HepG2 (cell line): ENCODE measurements around the gene ENTREP3. TPM values are rescaled to one million over a fixed set of nuclear protein-coding genes. Genes with fewer than 3 reads are reported as not detected.

Experiments
- ATAC-seq: fragments of 200-7000 bp; cut with Tn5 transposase; 3 replicates; pipeline ENCODE4 v1.9.1; 2020; ENCODE audit warnings: mild to moderate bottlenecking, moderate library complexity
- BruUV-seq: library from RNA; stranded (reverse); fragments of 400-500 nt; replicated peaks from 2 replicates; lab custom pipeline; 2021; lab: Mats Ljungman, UMichigan
- CTCF ChIA-PET: fragments of 300-600 bp; formaldehyde crosslinking; extraction: SDS; loops from one replicate; lab custom pipeline; 2021; ENCODE audit warnings: low total read pairs, inconsistent platforms, low intra/inter-chr PET ratio; lab: Yijun Ruan, JAX
- POLR2A ChIA-PET: fragments of 350-600 bp; sonication (Branson Sonifier 250); formaldehyde crosslinking; loops from one replicate; lab custom pipeline; 2020; ENCODE audit warnings: antibody characterized with exemption, inconsistent platforms; lab: Yijun Ruan, JAX
- DNase-seq: peaks from one replicate; pipeline ENCODE4 v3.0.0-alpha.2; 2015; ENCODE audit warnings: low spot score
- FAIRE-seq: peaks from 3 replicates; lab custom pipeline; 2011; peaks lifted over from hg19 to GRCh38; lab: Jason Lieb, UNC
- H2AFZ ChIP-seq: one replicate; pipeline ENCODE4 v1.6.1; 2011; ENCODE audit warnings: low read length, inconsistent platforms
- H3K27ac ChIP-seq: fragments of 300-600 bp; 3 replicates; pipeline ENCODE4 v1.8.0; 2011; ENCODE audit warnings: mixed run types, mild to moderate bottlenecking, mixed read lengths, low read length, inconsistent platforms; ENCODE audit not compliant: insufficient read depth; ENCODE audit errors: extremely low read length
- H3K27me3 ChIP-seq, 2 experiments: fragments of 200-600 bp in 1 of 2; 2 replicates in 1 of 2; 3 replicates in 1 of 2; pipeline versions ENCODE4 v1.6.0 to v1.8.0; 2011; ENCODE audit warnings: low read length in 2 of 2, mild to moderate bottlenecking in 2 of 2, moderate library complexity in 2 of 2, inconsistent platforms in 1 of 2; ENCODE audit not compliant: insufficient read depth in 2 of 2, control insufficient read depth in 1 of 2
- H3K36me3 ChIP-seq, 2 experiments: fragments of 200-600 bp in 1 of 2; replicated peaks in 1 of 2; 2 replicates in 1 of 2; 3 replicates in 1 of 2; pipeline versions ENCODE4 v1.5.1 to v1.8.0; 2011; ENCODE audit warnings: low read length in 2 of 2, inconsistent platforms in 1 of 2; ENCODE audit not compliant: insufficient read depth in 2 of 2, control insufficient read depth in 1 of 2
- H3K4me1 ChIP-seq: 2 replicates; pipeline ENCODE4 v1.5.1; 2012; ENCODE audit warnings: low read length, inconsistent platforms; ENCODE audit not compliant: insufficient read depth
- H3K4me2 ChIP-seq: 2 replicates; pipeline ENCODE4 v1.6.0; 2011; ENCODE audit warnings: low read depth, low read length, inconsistent platforms
- H3K4me3 ChIP-seq, 3 experiments: fragments of 200-600 bp in 1 of 3; sonication (generic), shearing (Covaris generic) in 1 of 3; replicated peaks in 1 of 3; 2 replicates each; pipeline ENCODE4 v1.5.1; 2011 to 2016; ENCODE audit warnings: low read length in 3 of 3, inconsistent platforms in 2 of 3, low read depth in 2 of 3, mild to moderate bottlenecking in 2 of 3, control low read depth in 1 of 3, mixed read lengths in 1 of 3; ENCODE audit not compliant: insufficient read depth in 1 of 3
- H3K79me2 ChIP-seq: one replicate; pipeline ENCODE4 v1.6.1; 2011; ENCODE audit warnings: low read length, inconsistent platforms; ENCODE audit not compliant: insufficient read depth
- H3K9ac ChIP-seq: 2 replicates; pipeline ENCODE4 v1.6.0; 2011; ENCODE audit warnings: mild to moderate bottlenecking, low read depth, low read length, inconsistent platforms; ENCODE audit not compliant: insufficient read depth
- H3K9me3 ChIP-seq: 2 replicates; pipeline ENCODE4 v1.5.1; 2012; ENCODE audit warnings: mild to moderate bottlenecking, low read length
- H4K20me1 ChIP-seq: 2 replicates; pipeline ENCODE4 v1.6.0; 2011; ENCODE audit warnings: inconsistent platforms, mild to moderate bottlenecking, low read length, moderate library complexity; ENCODE audit not compliant: insufficient read depth
- DBP ChIP-seq: sonication (generic); formaldehyde crosslinking; IDR thresholded peaks from 2 replicates; pipeline ENCODE4 v1.4.0; 2020; ENCODE audit warnings: missing genetic modification reagents; ENCODE audit errors: not compliant biosample characterization
- DNMT3B ChIP-seq: conservative IDR thresholded peaks from 2 replicates; pipeline ENCODE4 v1.6.1; 2016; ENCODE audit warnings: missing biosample characterization, control low read depth
- HMG20A ChIP-seq: IDR thresholded peaks from 2 replicates; pipeline ENCODE4 v1.6.1; 2016; ENCODE audit warnings: borderline replicate concordance
- NCOR1 ChIP-seq: fragments of 200-600 bp; sonication (generic); IDR thresholded peaks from 2 replicates; pipeline ENCODE4 v1.7.0; 2017; ENCODE audit warnings: antibody characterized with exemption, low read length, borderline replicate concordance
- REL ChIP-seq: sonication (generic); formaldehyde crosslinking; conservative IDR thresholded peaks from 2 replicates; pipeline ENCODE4 v1.8.0; 2022; ENCODE audit warnings: mild to moderate bottlenecking, missing genetic modification reagents, moderate library complexity
- ZBTB33 ChIP-seq: sonication (generic); formaldehyde crosslinking; IDR thresholded peaks from 2 replicates; pipeline ENCODE4 v1.4.0; 2020; ENCODE audit warnings: missing genetic modification reagents
- ZFP37 ChIP-seq: sonication (generic); formaldehyde crosslinking; IDR thresholded peaks from 2 replicates; pipeline ENCODE4 v1.4.0; 2020; ENCODE audit warnings: missing genetic modification reagents, borderline replicate concordance
- ZIK1 ChIP-seq: sonication (generic); formaldehyde crosslinking; IDR thresholded peaks from 2 replicates; pipeline ENCODE4 v1.5.0; 2020; ENCODE audit warnings: mild to moderate bottlenecking, low read depth, missing genetic modification reagents, borderline replicate concordance
- ZNF282 ChIP-seq: fragments of 450-650 bp; IDR thresholded peaks from 2 replicates; pipeline ENCODE4 v1.6.1; 2018; ENCODE audit not compliant: partially characterized antibody
- ZNF501 ChIP-seq: sonication (generic); formaldehyde crosslinking; IDR thresholded peaks from 2 replicates; pipeline ENCODE4 v1.5.1; 2020; ENCODE audit warnings: mild to moderate bottlenecking, moderate library complexity, missing genetic modification reagents
- ZNF629 ChIP-seq: sonication (generic); formaldehyde crosslinking; conservative IDR thresholded peaks from 2 replicates; pipeline ENCODE4 v1.5.0; 2020; ENCODE audit warnings: missing genetic modification reagents
- WGBS: methylation state at CpG from one replicate; pipeline ENCODE4 v1.1.6; 2017; ENCODE audit warnings: low lambda C conversion rate; 5-methylcytosine and 5-hydroxymethylcytosine counted together
- in situ Hi-C: cut with HindIII; loops from 2 replicates; pipeline ENCODE4 v1.10.0; 2017; ENCODE audit warnings: low pct_unique_long_range_greater_than_20kb; ENCODE audit not compliant: extremely low pct_ligation_motif_present
- intact Hi-C: fragments of 100-400 bp; cut with micrococcal nuclease; formaldehyde crosslinking; loops from one replicate; pipeline ENCODE4 v1.10.0; 2022; ENCODE audit not compliant: unreplicated experiment
- polyA plus RNA-seq, 8 experiments: library from polyadenylated mRNA; depleted of rRNA in 3 of 8; stranded (reverse) in 7 of 8; unstranded in 1 of 8; fragments of >200 nt; fragmentation: Illumina TruSeq in 4 of 8; extraction: Trizol in 4 of 8; gene quantifications; 2 replicates each; pipeline versions ENCODE4 v1.2.1 to v1.2.3, GENCODE V29; 2011 to 2016; ENCODE audit warnings: low read depth in 4 of 8, missing spikeins in 1 of 8, mixed read lengths in 1 of 8; ENCODE audit not compliant: insufficient read depth in 1 of 8
- total RNA-seq, 5 experiments: library from RNA; depleted of rRNA; stranded (reverse); fragments of >200 nt; fragmentation: Illumina TruSeq; extraction: Trizol; gene quantifications; 2 replicates each; pipeline ENCODE4 v1.2.3, GENCODE V29; 2016; ENCODE audit warnings: low read depth in 1 of 5
- TF ChIP-seq, protein P1 (sequence below): sonication (generic); formaldehyde crosslinking; IDR thresholded peaks from 2 replicates; pipeline ENCODE4 v1.4.0; 2020; ENCODE audit warnings: missing genetic modification reagents, low read depth, mild to moderate bottlenecking, borderline replicate concordance

The ENTREP3 gene
- total and polyA plus RNA-seq, 2 of the 13 experiments (the other 11 are each of a cell fraction or from before 2014, with no cell fraction given) = 4.1 to 9.9 TPM

GRCh38 chr1:155241841-155242264 lies 13.4 kb downstream of the ENTREP3 start:
- ChIA-PET POLR2A (interaction anchor here (0.6 to 1.9 kb wide), 4 partner anchors 10 to 337 kb away, joined by 3 to 8 read pairs (median 6); partner anchors contain the start of gene CLK2), CTCF (interaction anchor here (1.2 kb wide), 1 partner anchor 9 kb away, joined by 3 read pairs; no protein-coding TSS in a partner anchor)
- Histone ChIP-seq H3K4me3 (no peak overlapping the region), H2AFZ (peak overlapping the region; percentile 97), H4K20me1 (no peaks in the 10 kb centered on the region), H3K4me2 (peak overlapping the region; percentile 73), H3K79me2 (no peaks in the 10 kb centered on the region), H3K9me3 (no peaks in the 10 kb centered on the region), H3K4me1 (peaks cover 15% of the 10 kb centered on the region), H3K27ac (no peak overlapping the region), H3K27me3 (no peaks in the 10 kb centered on the region), H3K9ac (no peak overlapping the region), H3K36me3 (peaks cover 2 to 3% of the 10 kb centered on the region in 2 experiments; a peak in 1 of 5 replicates)
- BruUV-seq = no TSS peak
- TF ChIP-seq ZNF282 = no peak
- no peak for TF ChIP-seq ZNF501
- TF ChIP-seq ZNF629 (CRISPR knock-in tag) = peak; percentile 67
- TF ChIP-seq, protein P1, sequence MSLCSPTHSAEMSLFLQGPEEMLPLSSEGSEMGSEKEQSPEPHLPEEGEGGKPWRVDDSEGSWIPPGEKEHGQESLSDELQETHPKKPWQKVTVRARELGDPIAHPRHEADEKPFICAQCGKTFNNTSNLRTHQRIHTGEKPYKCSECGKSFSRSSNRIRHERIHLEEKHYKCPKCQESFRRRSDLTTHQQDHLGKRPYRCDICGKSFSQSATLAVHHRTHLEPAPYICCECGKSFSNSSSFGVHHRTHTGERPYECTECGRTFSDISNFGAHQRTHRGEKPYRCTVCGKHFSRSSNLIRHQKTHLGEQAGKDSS (CRISPR knock-in tag) = no peak
- no peak for TF ChIP-seq HMG20A (CRISPR knock-in tag)
- in situ Hi-C loops (loop anchor here (10.0 kb wide), 1 partner anchor 353 kb away; no protein-coding TSS in a partner anchor), intact Hi-C loops (no loop called here)
- no peak for FAIRE-seq
- 97% methylated on average over 3 of the region's 4 CpGs for WGBS
- no peak for DNase-seq
- no peak for ATAC-seq

GRCh38 chr1:155241069-155241679 lies 14.1 kb downstream of the ENTREP3 start:
- no peaks in the 10 kb centered on the region for H3K79me2 ChIP-seq
- POLR2A ChIA-PET = interaction anchor here (0.6 to 1.9 kb wide), 5 partner anchors 9 to 337 kb away, joined by 3 to 8 read pairs (median 5); partner anchors contain the start of gene CLK2
- BruUV-seq = no TSS peak
- CTCF ChIA-PET = interaction anchor here (1.2 kb wide), 1 partner anchor 10 kb away, joined by 3 read pairs; no protein-coding TSS in a partner anchor
- no peak overlapping the region for H3K27ac ChIP-seq
- no peaks in the 10 kb centered on the region for H3K9me3 ChIP-seq
- H3K4me2 ChIP-seq = peak overlapping the region; percentile 73
- peaks cover 2 to 3% of the 10 kb centered on the region in 2 experiments; a peak in 1 of 5 replicates for H3K36me3 ChIP-seq
- in situ Hi-C loops = loop anchor here (10.0 kb wide), 1 partner anchor 354 kb away; no protein-coding TSS in a partner anchor
- H2AFZ ChIP-seq = peak overlapping the region; percentile 97
- peak; percentile 87 for ATAC-seq
- peak; percentile 83 for FAIRE-seq
- peaks cover 15% of the 10 kb centered on the region for H3K4me1 ChIP-seq
- no peaks in the 10 kb centered on the region for H4K20me1 ChIP-seq
- 27% methylated on average over 1 of the region's 4 CpGs for WGBS
- intact Hi-C loops = no loop called here
- H3K27me3 ChIP-seq = no peaks in the 10 kb centered on the region
- H3K9ac ChIP-seq = peak overlapping the region; percentile 62
- H3K4me3 ChIP-seq = peak overlapping the region; percentile 48 to 63 (median 61)
- peak; percentile 80 for DNase-seq
- peak; percentile 40; the same call in 1 of the 2 replicates for TF ChIP-seq ZBTB33 (CRISPR knock-in tag)
- no peak for TF ChIP-seq DNMT3B (CRISPR knock-in tag)
- no peak for TF ChIP-seq ZFP37 (CRISPR knock-in tag)
- TF ChIP-seq NCOR1 = no peak
- TF ChIP-seq REL (CRISPR knock-in tag) = no peak
- TF ChIP-seq ZIK1 (CRISPR knock-in tag) = no peak
- no peak for TF ChIP-seq DBP (CRISPR knock-in tag)
